A549 treated with AZD2906 at 1 μM for 4 hours (cell line): ENCODE measurements around the gene NYAP2. TPM values are rescaled to one million over a fixed set of nuclear protein-coding genes. Genes with fewer than 3 reads are reported as not detected.

ENCODE experiments used
- total RNA-seq: library from RNA; stranded (reverse); fragments of 200-300 nt; extraction: Qiagen RNA extraction; gene quantifications from 5 replicates; pipeline ENCODE4 v1.2.3, GENCODE V29; 2022

The NYAP2 gene
- 0.02 TPM in 2 of 5 replicates, not detected in the others for total RNA-seq

GRCh38 chr2:225399504-225399903, at the start of gene NYAP2:
Gene NYAP2, plus strand, starts transcription at chr2:225399710. Its CDS starts 9,171 bp downstream, at chr2:225408881.

